GM19397 (cell line): ENCODE data around the gene VEPH1.

Source experiments
- ATAC-seq: cut with Tn5 transposase; IDR thresholded peaks from one replicate; pipeline ENCODE4 v1.9.1; 2021; ENCODE audit warnings: mild to moderate bottlenecking, moderate library complexity; ENCODE audit not compliant: unreplicated experiment

VEPH1 gene

DNA sequence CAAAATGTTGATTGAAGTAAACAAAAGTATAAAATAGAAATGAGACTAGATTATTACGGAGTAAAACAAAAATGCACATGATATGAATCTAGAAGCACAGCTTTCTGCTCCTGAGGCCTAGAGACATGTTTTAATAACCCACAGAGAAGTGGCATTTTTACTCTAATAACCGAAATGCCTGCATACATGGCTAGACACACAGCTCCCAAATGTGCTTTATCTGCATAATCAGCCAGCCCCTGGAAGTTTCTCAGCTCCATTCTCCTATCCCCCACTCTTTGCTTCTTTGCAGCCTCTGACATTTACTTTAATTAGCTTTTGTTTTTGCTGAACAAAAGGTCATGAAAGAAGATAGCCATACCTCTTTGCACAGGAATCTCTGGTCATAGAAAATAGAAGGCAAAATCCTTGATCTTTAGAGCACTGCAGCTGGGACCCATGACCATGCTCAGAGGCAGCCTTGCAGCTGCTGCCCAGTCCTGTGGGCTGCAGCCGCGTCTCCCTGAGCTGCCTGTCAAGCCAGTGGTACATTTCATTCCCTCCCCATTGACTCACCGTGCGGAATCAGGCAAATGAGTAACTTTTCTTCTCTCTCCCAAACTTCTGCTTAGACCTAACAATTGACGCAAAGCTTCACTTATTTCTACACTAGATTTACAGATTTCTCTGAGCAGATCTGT, at the start of gene VEPH1:
VEPH1 (minus strand) TSS at position 501 of the 680 bp plus-strand sequence. CDS start 8,067 bp downstream, outside the sequence.
- ATAC-seq = no peak

DNA sequence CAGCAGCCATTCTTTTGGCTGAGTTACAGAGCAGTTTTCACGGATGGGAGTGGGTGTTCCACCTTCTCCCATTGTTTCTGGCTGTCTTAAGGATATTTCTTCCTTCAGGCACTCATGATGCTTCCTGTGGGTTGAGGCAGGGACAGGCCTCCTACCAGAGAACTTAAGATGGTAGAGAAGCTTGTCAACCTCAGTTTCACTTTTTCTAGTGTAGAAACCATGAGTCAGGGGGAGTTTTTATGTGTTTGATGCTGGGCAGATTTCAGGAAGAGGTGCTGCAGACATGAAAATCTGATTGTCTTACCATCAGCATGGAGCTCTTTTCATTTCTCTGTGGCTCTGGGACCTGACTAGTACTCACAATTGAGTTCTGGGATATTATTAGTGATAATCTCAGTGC, 48.7 kb upstream of the VEPH1 start:
- no peak for ATAC-seq

DNA sequence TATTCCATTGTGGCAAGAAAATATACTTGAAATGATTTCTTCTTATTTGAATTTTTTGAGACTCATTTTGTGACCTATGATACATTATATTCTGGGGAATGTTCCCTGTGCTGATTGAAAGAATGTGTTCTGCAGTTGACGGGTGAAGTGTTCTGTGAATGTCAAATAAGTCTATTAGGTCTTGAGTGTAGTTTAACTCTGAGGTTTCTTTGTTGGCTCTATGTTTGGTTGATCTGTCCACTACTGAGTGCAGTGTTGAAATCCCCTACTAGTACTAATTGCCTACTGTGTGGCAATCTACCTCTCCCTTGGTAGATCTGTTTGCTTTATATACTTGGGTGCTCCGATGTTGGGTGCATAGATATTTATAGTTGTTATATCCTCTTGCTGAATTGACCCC, 46.3 kb upstream of the VEPH1 start:
- ATAC-seq = no peak

DNA sequence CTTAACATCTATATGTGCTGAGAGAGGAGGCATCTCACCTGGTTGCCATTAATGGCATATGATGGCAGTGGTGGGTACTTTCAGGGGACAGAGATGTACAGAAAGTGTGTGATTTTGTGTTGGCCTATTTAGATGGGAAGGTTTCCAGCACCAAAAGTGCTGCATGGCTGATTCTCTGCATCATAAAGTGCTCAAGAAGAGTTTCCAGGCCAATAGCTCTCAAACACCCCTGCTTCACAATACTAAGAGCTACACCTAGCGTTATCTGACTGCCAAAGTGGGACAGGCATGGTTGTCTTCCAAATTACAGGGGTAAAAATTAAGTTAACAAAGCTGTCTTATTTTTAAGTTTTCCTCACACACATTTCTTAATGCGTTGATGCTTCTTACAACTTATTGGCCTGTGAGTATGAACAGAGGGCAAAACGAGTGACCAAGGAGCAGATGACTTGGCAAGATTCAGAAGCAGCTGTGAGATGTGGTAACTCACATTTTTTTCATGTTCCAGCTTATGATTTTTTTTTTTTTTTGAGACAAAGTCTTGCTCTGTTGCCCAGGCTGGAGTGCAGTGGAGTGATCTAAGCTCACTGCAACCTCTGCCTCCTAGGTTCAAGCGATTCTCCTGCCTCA, 41.4 kb upstream of the VEPH1 start:
- ATAC-seq = no peak

DNA sequence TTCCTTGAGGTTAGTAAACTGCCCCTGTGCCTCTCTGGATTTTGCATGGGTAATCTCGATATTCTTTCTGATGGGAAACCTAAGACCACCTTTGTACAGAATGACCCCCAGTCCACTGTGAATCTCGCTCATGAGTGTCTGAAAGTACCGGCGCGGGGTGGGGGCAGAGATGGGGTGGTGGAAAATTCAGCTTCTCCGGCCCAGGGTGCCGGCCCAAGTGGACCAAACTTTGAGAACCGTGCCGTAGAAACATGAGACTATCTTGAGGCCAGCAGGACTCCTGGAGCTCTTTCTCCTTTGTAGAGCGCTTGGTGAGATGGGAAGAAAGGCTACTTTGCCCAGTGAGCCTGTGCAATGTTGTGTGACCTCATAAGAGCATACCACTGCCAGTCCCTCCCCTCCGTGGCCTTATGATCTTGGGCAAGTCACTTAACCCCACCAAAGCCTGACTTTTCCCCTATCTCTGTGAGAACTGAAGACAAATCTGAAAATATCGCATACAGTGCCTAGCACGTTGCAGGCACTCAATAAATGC, 40.4 kb upstream of the VEPH1 start:
- ATAC-seq = no peak

DNA sequence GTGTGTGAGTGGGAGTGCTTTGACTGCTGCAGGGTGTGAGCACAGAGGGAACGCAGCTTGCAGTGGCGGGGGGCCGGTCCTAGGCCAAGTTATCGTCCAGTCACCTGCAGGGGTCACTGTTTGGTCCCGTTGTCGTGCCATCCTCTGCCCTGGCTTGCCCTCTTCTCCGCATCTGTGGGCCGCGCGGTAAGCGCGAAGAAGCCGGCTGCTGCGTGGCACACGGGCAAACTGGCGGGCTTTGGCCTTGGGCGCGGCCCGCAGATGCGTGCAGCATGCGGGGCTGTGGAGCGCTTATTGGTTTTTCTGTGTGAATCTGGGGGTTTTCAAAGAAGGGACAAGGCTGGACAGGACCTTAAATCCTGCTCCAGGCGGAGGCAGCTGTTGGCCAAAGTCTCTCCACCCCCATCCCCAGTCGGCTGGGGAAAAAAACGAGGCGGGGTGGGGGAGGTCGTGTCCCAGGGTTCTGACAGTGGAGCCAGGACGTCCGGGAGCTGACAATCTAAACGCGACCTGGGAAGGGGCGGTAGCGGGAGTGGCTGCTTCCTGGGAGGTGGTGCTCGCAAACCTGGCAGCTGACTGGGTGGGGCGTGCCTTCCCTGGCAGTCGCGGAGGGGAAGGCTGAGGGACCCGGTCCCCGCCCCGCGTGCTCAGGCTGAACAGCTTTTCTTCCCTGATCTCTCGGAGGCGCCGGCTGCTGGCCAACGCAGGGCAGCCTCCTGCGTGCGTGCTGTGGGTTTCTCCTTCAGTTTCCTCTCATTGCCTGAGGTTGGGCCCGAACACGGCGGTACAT, 39.7 kb upstream of the VEPH1 start:
- ATAC-seq = no peak

DNA sequence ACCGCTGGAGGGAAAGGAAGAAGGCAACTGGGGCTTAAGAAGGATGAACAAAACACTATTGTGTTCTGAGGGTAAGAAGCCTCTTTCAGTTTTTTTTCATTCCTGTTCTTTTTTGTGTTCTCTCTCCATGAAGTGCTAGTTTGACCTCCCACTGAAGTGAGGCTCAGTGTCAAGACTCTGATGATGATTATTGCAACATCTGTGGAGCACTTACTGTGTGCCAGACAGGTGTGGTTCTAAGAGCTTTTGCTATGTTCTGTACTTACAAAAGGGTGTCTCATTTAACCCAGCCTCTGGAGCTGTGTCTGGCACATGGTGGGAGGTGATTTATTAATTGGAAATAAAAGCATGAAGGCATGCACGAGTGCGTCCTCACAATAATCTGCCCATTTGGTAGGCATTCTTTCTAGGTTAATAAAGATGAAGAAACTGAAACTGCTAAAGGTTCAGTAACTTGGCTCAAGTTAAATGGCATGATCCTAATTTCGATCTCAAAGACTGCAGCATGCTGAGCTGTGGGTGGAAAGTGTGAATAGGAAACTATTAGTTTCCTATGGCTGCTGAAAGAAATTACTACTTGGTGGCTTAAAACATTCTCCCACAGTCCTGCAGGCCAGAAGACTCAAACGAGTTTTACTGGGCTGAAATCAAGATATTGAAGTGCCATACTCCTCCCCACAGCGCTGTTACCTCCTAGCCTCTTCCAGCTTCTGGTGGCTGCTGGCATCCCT, 38.5 kb upstream of the VEPH1 start:
- ATAC-seq = no peak

DNA sequence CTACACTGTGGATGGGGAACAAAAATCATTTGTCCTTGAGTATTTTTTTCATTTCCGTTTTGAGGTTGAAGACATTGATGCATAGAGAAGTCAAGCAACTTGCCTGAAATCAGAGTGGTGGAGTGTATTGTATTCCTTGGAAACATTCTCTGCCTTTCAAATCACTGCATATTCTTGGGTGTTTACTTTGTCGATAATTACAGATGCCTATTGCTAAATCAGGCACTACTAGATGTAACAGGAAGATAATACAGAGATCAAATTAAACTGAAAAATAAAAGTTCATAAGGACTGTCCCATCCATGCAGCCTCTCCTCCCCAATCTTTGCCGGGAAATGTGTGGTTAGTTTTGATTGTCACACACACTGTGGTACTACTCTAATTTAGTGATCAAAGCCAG, 37.4 kb upstream of the VEPH1 start:
- ATAC-seq = no peak

DNA sequence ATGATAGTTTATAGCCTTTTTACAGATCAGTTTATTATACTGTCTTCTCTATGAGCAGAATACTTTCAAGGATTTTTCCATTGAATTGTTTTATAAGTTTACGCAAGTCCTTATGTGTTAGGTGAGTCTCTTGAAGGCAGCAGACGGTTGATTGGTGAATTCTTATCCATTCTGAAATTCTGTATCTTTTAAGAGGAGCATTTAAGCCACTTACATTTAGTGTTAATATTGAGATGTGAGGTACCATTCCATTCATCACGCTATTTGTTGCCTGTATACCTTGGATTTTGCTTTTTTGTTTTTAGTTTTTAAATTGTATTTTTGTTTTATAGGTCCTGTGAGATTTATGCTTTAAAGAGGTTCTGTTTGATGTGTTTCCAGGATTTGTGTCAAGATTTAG, 32.5 kb upstream of the VEPH1 start:
- no peak for ATAC-seq

DNA sequence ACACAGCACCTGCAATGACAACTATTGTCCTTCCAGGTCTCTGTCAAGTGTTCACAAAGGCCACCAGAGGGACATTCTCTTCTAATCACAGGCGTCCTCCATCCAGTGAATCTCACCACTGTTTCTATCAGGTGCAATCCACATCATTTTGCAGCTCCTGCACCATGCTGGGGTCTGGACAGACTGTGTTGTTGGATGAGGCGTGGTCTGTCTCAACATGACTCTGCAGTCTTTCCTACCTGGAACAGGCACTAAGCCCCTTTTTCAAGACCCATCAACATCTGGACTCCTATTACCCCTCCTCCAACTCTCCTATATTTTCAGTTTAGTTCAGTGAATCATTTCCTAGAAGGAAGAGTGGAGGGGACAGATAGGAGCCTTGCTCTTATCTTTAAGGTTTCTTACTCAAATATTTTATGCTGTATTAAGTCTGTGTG, 31.5 kb upstream of the VEPH1 start:
- ATAC-seq = no peak

DNA sequence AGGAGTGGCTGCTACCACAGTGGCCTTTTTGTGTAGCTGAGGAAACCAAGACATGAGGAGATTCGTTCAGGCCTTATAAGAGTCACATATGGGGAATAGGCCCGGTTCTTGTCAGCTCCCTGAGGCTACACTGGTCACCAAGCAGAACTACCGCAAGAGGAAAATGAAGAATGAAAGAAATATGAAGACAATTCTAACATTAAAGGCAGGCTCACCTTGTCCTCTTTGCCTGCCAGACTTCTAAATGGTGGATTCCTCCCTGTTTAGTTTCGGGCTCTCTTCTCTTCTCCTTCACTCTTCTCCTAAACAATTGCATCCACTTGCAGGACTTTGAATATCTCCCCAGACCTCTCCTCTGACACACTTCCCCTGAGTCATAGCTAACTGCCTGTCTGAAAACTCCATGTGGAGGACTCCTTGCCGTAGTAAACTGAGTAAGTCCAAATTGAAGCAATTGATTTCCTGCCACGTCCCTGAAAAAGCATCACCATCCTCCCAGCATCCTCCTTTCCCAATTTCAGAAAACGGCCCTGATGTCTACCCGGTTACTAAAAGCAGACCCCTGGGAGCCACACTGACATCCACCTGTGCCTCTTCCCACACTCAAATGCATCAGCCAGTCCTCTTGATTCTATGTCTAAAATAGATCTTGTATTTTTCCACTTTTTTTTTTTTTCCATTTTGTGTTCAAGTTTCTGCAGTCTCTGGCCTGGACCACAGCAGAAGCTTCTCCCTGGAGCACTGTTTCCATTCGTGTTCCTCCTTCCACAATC, 30.3 kb upstream of the VEPH1 start:
- ATAC-seq = no peak

DNA sequence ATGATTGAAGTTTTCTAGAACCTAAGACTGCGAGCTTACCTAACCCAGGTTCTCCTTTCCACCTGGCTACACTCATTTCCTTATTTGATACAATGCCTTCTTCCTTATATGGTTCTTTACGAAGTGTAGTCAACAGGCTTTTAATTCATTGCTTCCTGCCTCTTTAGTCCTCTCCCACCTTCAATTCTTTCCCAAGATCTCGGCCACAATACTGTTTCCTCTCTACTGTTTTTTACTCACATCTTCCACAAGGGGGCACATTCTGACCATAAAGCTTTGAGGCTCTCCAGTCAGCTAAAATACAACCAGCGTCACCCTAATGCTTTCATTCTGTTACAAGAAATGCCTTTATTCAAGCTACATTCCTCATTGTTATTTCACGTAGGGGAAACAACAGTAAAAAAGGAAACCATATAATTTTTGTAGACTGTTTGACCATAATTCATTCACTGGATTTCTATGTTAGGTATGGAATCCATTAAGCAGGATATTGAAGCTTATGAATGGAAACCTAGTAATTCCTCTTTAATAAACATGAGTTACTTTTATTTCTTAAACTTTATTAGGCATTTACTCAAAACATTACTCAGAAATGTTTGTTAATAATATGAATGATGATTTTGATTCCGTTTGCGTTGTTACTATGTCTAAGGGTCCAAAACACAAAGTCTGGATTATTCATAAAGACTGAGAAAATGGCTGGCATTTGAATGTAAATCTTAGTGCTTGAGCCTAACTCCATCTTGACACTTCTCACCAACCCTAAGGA, 29.5 kb upstream of the VEPH1 start:
- peak; percentile 81 for ATAC-seq

DNA sequence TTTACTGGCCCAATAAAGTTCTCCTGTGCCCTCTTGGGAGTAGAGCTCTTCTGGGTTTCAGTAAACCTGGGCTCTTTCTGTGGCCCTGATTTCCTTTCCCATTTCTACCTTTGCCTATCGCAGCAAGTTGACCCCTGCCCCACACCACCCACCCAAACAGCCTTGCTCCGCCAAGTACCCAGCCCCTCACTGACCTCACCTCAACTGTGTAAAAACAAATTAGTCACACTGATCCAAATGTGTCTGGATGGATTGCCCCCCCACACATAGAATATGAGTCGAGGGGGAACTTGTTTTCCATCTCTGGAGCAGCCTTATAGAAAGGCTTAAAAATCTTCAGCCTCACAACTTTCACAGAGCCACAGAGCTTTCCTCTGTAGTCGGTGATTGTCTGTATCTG, 28.6 kb upstream of the VEPH1 start:
- no peak for ATAC-seq

DNA sequence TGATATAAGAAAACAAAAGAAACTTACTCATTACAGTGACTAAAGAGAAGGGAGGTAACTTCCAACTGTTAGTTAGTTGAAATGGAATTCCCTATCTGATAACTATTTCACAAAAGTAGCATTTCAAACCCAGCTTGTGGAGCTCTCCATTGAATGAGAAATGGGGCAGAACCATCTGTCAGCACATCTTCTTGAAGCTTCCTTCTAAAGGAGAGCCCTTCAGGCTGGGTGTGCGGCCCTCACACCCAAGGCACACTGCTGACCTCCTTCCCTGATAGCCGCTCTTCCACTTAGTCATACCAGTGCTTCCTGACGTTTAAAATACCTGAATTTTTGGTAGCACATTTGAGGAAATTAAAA, 28.1 kb upstream of the VEPH1 start:
- ATAC-seq = no peak

DNA sequence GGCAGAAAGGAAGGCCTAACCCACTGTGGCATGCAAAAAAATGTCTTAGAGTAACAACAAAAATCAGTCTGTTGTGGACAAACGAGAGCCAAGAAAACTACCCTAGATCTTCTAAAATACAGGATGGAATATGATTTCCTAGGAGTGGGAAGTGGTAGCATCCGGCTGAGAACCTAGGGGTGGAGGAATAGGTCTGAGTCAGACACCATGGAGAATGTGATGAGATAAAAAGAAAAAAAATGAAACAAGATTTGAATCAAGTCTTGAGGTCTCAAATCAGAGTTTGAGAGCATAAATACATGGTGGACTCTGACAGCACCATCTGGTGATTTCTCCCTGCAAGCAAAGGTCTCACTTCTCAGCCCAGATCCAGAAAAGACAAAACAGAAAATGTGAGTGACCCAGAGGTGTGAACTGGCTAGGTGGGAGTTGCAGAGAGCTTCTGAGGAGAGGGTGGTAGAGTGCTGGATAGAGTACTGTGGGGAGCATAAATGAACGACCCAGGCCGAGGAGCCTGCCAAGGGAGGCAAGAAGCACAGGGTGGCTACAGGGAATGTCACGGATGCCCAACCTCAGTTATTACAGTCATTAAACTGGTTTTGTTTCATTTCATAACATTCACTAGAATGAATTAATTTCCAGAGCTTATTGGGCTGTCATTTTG, 27.6 kb upstream of the VEPH1 start:
- ATAC-seq = no peak

DNA sequence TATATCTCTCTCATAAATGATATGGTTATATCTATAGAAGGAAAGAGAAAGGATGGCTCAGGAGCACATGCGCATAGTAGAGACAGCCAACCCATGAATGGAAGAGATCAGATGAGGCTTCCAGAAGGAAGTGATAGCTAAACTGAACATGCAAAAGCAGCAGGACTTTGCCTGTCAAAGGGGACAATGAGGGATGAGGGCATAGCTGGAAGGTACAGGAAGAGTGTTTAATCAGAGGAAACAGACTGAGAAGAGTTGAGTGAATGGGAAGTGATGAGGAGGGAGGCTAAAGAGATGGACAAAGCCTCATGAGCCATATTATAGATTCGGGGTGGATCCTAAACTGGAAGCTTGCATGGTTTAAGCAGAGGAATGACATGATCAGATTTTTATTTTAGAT, 26.5 kb upstream of the VEPH1 start:
- no peak for ATAC-seq

DNA sequence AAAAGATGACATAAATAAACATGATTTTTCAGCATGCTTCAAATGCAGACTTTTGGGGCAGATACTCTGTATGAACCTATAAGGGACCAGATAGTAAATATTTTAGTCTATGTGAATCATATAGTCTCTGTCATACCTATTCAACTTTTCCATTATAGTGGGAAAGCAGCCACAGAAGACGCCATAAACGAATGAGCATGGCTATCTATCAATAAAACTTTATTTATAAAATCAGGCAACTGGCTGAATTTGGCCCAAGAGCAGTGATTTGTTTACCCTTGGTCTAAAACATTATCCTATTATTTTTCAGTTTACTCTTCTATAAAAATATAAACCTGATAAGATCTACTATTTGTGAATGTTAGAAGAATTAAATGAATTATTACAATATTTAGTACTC, 25.9 kb upstream of the VEPH1 start:
- ATAC-seq = no peak

DNA sequence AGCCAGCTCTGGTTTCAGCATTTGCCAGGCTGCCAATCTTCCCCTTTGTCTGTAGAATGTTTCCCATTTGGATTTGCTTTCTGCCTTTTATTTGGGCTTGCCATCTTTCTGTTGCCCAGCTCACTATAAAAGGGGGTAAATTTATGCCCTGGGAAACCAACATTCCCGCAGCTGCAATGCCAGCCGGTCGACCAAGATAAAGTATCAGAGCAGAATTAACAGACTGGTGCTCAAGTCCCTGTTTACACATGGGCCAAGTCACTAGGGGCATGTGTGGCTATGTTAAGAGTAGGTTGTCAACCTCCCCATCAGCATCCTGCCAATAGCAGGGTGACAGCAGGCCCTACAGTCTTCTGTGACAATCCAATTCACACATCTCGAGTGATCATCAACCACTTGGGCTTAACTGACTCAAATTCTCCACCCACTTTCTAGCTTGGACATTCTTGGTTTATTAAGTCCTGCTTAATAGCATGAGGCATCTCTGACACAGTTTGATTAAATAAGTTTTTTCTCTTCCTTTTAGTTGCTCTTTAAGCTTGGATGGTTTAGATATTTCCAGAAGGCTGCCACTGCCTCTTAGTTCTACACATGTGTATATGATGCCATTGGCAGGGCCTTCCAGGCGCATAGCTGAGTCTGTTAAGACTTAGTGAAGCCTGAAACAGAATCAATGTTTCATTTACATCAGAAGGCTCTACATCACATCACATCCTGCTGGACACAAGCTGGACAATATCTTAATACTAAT, 24.1 kb upstream of the VEPH1 start:
- no peak for ATAC-seq
